Measurements from ENCODE around the gene IL25.
"Not testable (repeated sequence)": the region's sequence is repeated elsewhere in the genome, so short reads cannot be mapped to it uniquely, and the experiment has no call there.

The IL25 gene

DNA sequence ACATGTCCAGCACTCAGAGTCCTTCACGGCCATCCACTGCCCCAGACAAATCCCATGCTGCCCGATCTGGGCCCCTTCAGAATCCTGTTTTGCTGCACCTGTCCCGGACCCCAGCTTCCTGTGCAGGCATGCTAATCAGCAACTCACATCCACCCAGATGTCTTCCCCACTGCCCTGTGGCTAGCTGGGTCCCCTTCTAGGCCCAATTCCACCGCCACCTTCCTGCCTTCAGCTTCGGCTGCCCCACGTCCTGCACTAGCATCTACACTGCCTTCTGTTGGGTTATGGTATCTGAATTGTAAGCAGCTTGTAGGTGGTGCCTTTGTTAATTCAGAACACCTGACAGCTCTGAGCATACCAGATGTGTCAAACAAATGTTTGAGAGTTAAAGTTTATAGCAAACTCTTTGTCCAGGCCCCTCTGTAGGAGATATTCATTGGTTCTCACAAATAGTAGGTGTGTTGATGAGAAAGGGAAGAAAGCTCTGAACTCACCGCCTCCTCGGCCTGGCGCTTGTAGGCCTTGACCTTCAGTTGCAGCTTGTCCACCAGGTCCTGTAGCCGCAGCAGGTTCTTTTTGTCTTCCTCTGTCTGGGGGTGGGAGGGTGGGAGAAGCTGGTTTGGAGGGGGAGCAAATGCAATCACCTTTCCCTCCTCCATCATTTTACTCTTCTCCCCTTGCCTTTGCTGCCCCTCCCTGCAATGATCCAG lies 10.3 kb downstream of the IL25 start:
- TF ChIP-seq, protein P1, sequence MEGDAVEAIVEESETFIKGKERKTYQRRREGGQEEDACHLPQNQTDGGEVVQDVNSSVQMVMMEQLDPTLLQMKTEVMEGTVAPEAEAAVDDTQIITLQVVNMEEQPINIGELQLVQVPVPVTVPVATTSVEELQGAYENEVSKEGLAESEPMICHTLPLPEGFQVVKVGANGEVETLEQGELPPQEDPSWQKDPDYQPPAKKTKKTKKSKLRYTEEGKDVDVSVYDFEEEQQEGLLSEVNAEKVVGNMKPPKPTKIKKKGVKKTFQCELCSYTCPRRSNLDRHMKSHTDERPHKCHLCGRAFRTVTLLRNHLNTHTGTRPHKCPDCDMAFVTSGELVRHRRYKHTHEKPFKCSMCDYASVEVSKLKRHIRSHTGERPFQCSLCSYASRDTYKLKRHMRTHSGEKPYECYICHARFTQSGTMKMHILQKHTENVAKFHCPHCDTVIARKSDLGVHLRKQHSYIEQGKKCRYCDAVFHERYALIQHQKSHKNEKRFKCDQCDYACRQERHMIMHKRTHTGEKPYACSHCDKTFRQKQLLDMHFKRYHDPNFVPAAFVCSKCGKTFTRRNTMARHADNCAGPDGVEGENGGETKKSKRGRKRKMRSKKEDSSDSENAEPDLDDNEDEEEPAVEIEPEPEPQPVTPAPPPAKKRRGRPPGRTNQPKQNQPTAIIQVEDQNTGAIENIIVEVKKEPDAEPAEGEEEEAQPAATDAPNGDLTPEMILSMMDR (IDR thresholded peaks at IDR 0.05; ENCODE audit: low read depth, low read length, missing control alignments), result no peak
- in situ Hi-C loops (cut with HindIII; ENCODE audit: low sequenced_read_pairs), result no loop called here

DNA sequence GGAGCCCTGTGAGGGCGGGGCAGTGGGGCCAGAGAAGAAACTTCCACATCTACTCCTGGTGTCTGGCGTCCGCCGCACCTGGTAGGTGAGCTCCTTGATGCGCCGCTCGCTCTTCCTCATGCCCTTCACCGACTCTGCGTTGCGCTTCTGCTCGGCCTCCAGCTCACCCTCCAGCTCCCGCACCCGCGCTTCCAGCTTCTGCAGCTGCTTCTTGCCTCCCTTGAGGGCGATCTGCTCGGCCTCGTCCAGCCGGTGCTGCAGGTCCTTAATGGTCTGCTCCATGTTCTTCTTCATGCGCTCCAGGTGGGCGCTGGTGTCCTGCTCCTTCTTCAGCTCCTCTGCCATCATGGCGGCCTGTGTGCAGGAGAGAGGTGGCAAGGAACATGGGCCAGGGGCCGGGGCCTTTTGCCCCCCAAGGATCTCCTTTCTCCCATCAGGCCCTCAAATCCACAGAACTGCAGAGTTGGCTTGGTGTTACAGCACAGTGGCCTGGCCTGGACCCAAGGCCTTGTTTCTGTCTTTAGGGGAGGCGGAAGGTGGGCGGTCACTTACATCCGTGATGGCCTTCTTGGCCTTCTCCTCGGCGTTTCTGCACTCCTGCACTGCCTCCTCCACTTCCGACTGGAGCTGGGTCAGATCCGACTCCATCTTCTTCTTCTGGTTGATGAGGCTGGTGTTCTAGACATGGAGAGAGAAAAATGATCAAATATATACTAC lies 11.9 kb downstream of the IL25 start:
- TF ChIP-seq, protein P1 (IDR thresholded peaks at IDR 0.05; ENCODE audit: low read depth, low read length, missing control alignments), result no peak
- in situ Hi-C loops (cut with HindIII; ENCODE audit: low sequenced_read_pairs), result no loop called here
- no peak for DNase-seq (ENCODE audit: low read depth)
- H3K4me3 ChIP-seq (ENCODE audit: low read depth, low read length), result no peak overlapping the region

More for the DNA sequence above, 10.3 kb downstream of the IL25 start:
- DNase-seq (ENCODE audit: low read depth), result no peak
- no peak overlapping the region for H3K4me3 ChIP-seq (ENCODE audit: low read depth, low read length)

DNA sequence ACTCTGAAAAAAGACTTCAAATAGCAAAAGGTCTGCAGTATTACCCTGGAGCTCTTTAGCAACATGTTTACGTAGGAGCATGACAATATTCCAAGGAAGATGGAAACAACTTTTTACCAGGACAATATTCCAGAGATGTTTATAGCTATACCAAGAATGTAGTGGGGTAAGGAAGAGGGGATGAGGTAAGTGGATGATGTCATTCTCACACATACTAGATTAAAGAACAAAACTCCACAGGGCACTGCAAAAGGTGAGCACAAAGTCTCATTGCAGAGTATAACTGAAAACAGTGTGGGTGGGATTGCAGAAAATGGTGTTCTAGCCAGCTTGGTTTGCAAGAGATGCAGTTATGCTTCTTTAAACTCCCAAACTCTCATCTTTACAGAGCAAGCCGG lies 12.6 kb downstream of the IL25 start:
- in situ Hi-C loops (cut with HindIII; ENCODE audit: low sequenced_read_pairs), result no loop called here
- TF ChIP-seq, protein P1 (IDR thresholded peaks at IDR 0.05; ENCODE audit: low read depth, low read length, missing control alignments), result no peak

DNA sequence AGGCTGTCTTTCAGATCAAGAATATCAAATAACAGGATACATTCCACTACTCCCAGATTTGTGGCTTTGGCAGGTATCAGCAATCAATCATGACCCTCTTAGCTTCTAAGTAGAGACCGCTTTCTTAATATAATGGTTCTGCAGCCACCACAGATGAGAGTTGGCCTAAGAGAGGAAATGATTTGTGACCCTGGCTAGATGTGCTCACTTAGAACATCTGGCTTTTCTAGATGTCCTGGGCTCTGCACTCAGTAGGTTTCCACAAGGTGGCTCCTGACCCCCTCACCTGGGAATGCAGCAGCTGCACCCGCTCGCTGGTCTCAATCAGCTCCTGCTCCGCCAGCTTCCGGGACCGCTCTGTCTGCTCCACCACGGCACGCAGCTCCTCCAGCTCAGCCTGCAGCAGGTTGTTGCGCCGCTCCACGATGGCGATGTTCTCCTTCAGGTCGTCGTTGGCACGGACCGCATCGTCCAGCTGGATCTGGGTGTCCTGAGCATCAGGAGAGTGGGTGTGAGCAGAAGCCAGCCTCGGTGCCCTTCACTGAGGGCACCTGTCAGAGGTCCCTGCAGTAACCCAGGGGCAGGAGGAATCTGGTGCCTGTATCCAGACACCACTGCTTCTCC lies 13.1 kb downstream of the IL25 start:
- DNase-seq (ENCODE audit: low read depth), result no peak

More for the DNA sequence above, 12.6 kb downstream of the IL25 start:
- no peak overlapping the region for H3K4me3 ChIP-seq (ENCODE audit: low read depth, low read length)
- no peak for DNase-seq (ENCODE audit: low read depth)

DNA sequence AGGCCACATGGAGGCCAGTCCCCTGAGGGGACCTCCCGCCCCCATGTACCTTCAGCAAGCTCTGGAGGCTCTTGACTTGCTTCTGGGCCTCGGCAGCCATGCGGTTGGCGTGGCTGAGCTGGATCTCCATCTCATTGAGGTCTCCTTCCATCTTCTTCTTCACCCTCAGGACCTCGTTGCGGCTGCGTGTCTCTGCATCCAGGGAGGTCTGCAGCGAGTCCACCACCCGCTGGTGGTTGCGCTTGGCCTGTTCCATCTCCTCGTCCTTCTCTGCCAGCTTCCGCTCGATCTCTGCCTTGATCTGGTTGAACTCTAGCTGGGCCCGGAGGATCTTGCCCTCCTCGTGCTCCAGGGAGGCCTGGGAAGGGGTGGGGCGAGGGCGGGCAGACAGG lies 13.7 kb downstream of the IL25 start:
- in situ Hi-C loops (cut with HindIII; ENCODE audit: low sequenced_read_pairs); H3K4me3 ChIP-seq (ENCODE audit: low read depth, low read length); DNase-seq (ENCODE audit: low read depth): not testable (repeated sequence)

More for the DNA sequence above, 13.1 kb downstream of the IL25 start:
- TF ChIP-seq, protein P1 (IDR thresholded peaks at IDR 0.05; ENCODE audit: low read depth, low read length, missing control alignments), result no peak
- H3K4me3 ChIP-seq (ENCODE audit: low read depth, low read length), result no peak overlapping the region
- in situ Hi-C loops (cut with HindIII; ENCODE audit: low sequenced_read_pairs), result no loop called here

DNA sequence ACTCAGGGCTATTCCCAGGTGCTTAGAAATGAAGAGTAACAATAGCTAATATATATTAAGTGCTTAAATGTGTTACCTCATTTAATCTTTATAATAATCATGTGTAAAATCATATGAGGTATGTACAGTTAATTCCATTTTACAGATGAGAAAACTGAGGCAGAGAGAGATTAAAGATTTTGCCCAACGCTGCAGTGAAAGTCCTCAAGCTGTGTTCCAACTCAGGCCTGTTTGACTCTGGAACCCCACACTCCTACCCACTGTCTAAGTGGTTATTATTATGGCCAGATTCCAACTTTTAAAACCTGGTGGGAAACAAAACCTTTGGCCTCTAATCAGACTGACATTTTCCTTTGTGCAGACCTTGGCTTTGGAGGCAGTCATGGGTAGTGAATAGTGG lies 14.4 kb downstream of the IL25 start:
- TF ChIP-seq, protein P1 (IDR thresholded peaks at IDR 0.05; ENCODE audit: low read depth, low read length, missing control alignments), result no peak
- no peak for DNase-seq (ENCODE audit: low read depth)
- H3K4me3 ChIP-seq (ENCODE audit: low read depth, low read length), result no peak overlapping the region
- in situ Hi-C loops (cut with HindIII; ENCODE audit: low sequenced_read_pairs), result no loop called here
